Peyer's patch (tissue), 4 donors: ENCODE measurements around the gene KIAA1614.

ENCODE experiments used
- CTCF ChIP-seq, 6 experiments: fragments of 450-650 bp in 4 of 6; fragments of 200-600 bp in 2 of 6; sonication (generic) in 1 of 6; IDR thresholded peaks; one replicate each; pipeline ENCODE4 v1.5.1; 2017 to 2019; ENCODE audit warnings: antibody characterized with exemption in 6 of 6, mild to moderate bottlenecking in 3 of 6, moderate library complexity in 1 of 6
- POLR2A ChIP-seq, 2 donors: fragments of 450-650 bp; IDR thresholded peaks; one replicate each; pipeline ENCODE4 v1.5.1; 2017; ENCODE audit warnings: antibody characterized with exemption in 2 of 2, mild to moderate bottlenecking in 2 of 2, moderate library complexity in 2 of 2

- TF ChIP-seq POLR2A (IDR thresholded peaks at IDR 0.05) (no peak), CTCF (IDR thresholded peaks at IDR 0.05) (no peak)
Observed at GRCh38 chr1:180956028-180956640, 43.4 kb downstream of the KIAA1614 start.
